SK-N-SH (cell line): ENCODE measurements around the gene SRSF6. TPM values are rescaled to one million over a fixed set of nuclear protein-coding genes. Genes with fewer than 3 reads are reported as not detected.

Experiments
- CTCF ChIA-PET: fragments of 300-600, 350-600 bp; formaldehyde crosslinking; extraction: SDS; loops from one replicate; lab custom pipeline; 2021; lab: Yijun Ruan, JAX
- POLR2A ChIA-PET: fragments of 350-600 bp; sonication (Branson Sonifier 250); formaldehyde crosslinking; extraction: SDS; loops from one replicate; lab custom pipeline; 2020; ENCODE audit warnings: antibody characterized with exemption, inconsistent platforms; lab: Yijun Ruan, JAX
- DNase-seq: peaks from one replicate; pipeline ENCODE4 v3.0.0; 2012
- H2AFZ ChIP-seq: fragments of 200-600 bp; sonication (generic); 2 replicates; pipeline ENCODE4 v1.8.1; 2016; ENCODE audit warnings: antibody characterized with exemption, mild to moderate bottlenecking, low read depth
- H3F3A ChIP-seq: fragments of 200-600 bp; sonication (generic); replicated peaks from 2 replicates; pipeline ENCODE3; 2016; ENCODE audit warnings: antibody characterized with exemption, mild to moderate bottlenecking; ENCODE audit not compliant: insufficient read depth
- H3K27ac ChIP-seq, 2 experiments: fragments of 200-500 bp in 1 of 2; fragments of 200-600 bp in 1 of 2; sonication (Bioruptor generic) in 1 of 2; sonication (generic), shearing (Covaris generic) in 1 of 2; 2 replicates each; pipeline versions ENCODE4 v1.5.1 to v1.6.1; 2014 to 2016; ENCODE audit warnings: low read depth in 2 of 2, inconsistent platforms in 1 of 2, low read length in 1 of 2, mild to moderate bottlenecking in 1 of 2, mixed read lengths in 1 of 2
- H3K27me3 ChIP-seq: fragments of 200-600 bp; sonication (generic), shearing (Covaris generic); 2 replicates; pipeline ENCODE4 v1.6.1; 2016; ENCODE audit warnings: mixed run types; ENCODE audit not compliant: insufficient read depth
- H3K36me3 ChIP-seq, 2 experiments: fragments of 200-500 bp in 1 of 2; fragments of 200-600 bp in 1 of 2; sonication (Bioruptor generic) in 1 of 2; sonication (generic) in 1 of 2; replicated peaks in 1 of 2; 2 replicates each; pipeline versions ENCODE3 to v1.5.1; 2014 to 2016; ENCODE audit warnings: low read length in 1 of 2, mild to moderate bottlenecking in 1 of 2; ENCODE audit not compliant: insufficient read depth in 2 of 2, control insufficient read depth in 1 of 2
- H3K4me1 ChIP-seq, 2 experiments: fragments of 200-500 bp in 1 of 2; fragments of 200-600 bp in 1 of 2; sonication (Bioruptor generic) in 1 of 2; sonication (generic), shearing (Covaris generic) in 1 of 2; 2 replicates each; pipeline versions ENCODE4 v1.5.1 to v1.6.1; 2014 to 2016; ENCODE audit warnings: low read depth in 1 of 2, low read length in 1 of 2, mixed run types in 1 of 2; ENCODE audit not compliant: insufficient read depth in 2 of 2, control insufficient read depth in 1 of 2
- H3K4me2 ChIP-seq: fragments of 200-600 bp; sonication (generic), shearing (Covaris generic); 2 replicates; pipeline ENCODE4 v1.6.1; 2017; ENCODE audit warnings: mixed run types
- H3K4me3 ChIP-seq, 2 experiments: fragments of 200-500 bp in 1 of 2; fragments of 200-600 bp in 1 of 2; sonication (Bioruptor generic) in 1 of 2; sonication (generic), shearing (Covaris generic) in 1 of 2; 2 replicates each; pipeline versions ENCODE4 v1.5.1 to v1.8.1; 2014 to 2016; ENCODE audit warnings: low read depth in 2 of 2, inconsistent platforms in 1 of 2, low read length in 1 of 2, mild to moderate bottlenecking in 1 of 2, mixed read lengths in 1 of 2, moderate library complexity in 1 of 2
- H3K79me2 ChIP-seq: fragments of 200-600 bp; sonication (generic); 2 replicates; pipeline ENCODE4 v1.8.1; 2017; ENCODE audit warnings: mild to moderate bottlenecking; ENCODE audit not compliant: insufficient read depth
- H3K9ac ChIP-seq: fragments of 200-600 bp; sonication (generic); 2 replicates; pipeline ENCODE4 v1.6.1; 2017; ENCODE audit warnings: mixed run types
- H3K9me2 ChIP-seq: fragments of 200-600 bp; sonication (generic); 2 replicates; pipeline ENCODE4 v1.6.1; 2017; ENCODE audit warnings: mixed run types
- H3K9me3 ChIP-seq: fragments of 200-600 bp; sonication (generic); 2 replicates; pipeline ENCODE4 v1.6.1; 2017; ENCODE audit warnings: mixed run types, mild to moderate bottlenecking, moderate library complexity
- H4K20me1 ChIP-seq: fragments of 200-600 bp; sonication (generic); 2 replicates; pipeline ENCODE4 v1.6.1; 2017; ENCODE audit warnings: mild to moderate bottlenecking, mixed run types; ENCODE audit not compliant: insufficient read depth
- FOXM1 ChIP-seq: IDR thresholded peaks from 2 replicates; pipeline ENCODE4 v1.4.0; 2012; ENCODE audit warnings: low read depth, mild to moderate bottlenecking
- NFIC ChIP-seq: IDR thresholded peaks from 2 replicates; pipeline ENCODE4 v1.4.0; 2012; ENCODE audit warnings: borderline replicate concordance
- RCOR1 ChIP-seq: fragments of 150-350 bp; IDR thresholded peaks from 2 replicates; pipeline ENCODE4 v1.6.1; 2017; ENCODE audit warnings: antibody characterized with exemption, low read length
- RFX5 ChIP-seq: IDR thresholded peaks from 2 replicates; pipeline ENCODE4 v1.6.1; 2012; ENCODE audit warnings: mild to moderate bottlenecking, improper control_type of control experiment, low read length
- RXRA ChIP-seq: IDR thresholded peaks from 2 replicates; pipeline ENCODE4 v1.4.0; 2012; ENCODE audit warnings: low read depth, mild to moderate bottlenecking, borderline replicate concordance
- YY1 ChIP-seq: IDR thresholded peaks from 2 replicates; pipeline ENCODE4 v1.4.0; 2012; ENCODE audit warnings: low read depth, mild to moderate bottlenecking
- WGBS: methylation state at CpG from one replicate; pipeline ENCODE4 v1.1.6; 2017; ENCODE audit warnings: low lambda C conversion rate; 5-methylcytosine and 5-hydroxymethylcytosine counted together
- polyA plus RNA-seq, 3 experiments: library from polyadenylated mRNA; depleted of rRNA; stranded (reverse); fragments of >200 nt; gene quantifications; 2 replicates each; pipeline ENCODE4 v1.2.3, GENCODE V29; 2012
- TF ChIP-seq, protein P1 (sequence below): IDR thresholded peaks from 2 replicates; pipeline ENCODE4 v1.4.0; 2012; ENCODE audit warnings: low read depth, borderline replicate concordance
- TF ChIP-seq, protein P2 (sequence below): fragments of 150-350 bp; IDR thresholded peaks from 2 replicates; pipeline ENCODE4 v1.6.1; 2016; ENCODE audit warnings: mild to moderate bottlenecking, low read depth, low read length

SRSF6 gene
- polyA plus RNA-seq, 1 of the 3 experiments (the other 2 are of a cell fraction) = 92.6 TPM

DNA sequence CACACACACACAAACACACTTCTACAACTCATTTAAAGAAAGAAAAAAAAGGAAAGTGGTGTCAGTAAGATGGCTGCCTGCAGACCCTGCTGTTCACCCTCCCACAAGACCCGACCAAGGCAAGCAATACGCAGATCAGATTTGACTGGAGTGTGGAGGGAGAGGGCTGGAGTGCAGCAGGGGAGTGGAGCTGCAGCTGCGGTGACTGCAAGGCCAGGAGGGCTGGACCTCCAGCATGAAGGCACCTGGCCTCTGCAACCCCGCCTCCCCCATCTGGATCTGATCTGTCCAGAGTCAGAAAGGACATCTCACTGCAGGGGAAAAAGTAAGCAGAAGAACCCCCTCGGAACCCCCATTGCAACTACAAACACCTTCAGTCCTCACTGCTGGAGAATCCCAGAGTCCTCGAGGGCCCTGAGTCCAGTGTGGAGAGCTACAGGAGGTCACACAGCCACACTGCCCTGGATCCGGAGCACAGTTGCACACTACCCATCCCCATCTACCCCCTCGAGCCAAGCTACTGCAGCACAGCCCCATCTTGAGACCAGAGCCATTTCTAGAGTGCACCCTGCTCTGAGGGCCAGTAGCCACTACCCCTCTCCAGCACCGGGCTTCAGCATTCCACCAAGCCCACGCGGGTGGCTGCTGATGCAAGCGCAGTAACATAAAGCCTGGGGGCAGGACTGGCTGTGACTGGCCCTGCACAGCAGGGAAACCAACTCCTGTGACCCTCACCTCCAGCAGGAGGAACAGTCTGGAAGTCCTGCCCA, 41.9 kb upstream of the SRSF6 start:
- ChIA-PET POLR2A (no interaction called here), CTCF (interaction anchor here (0.6 to 1.0 kb wide), 2 partner anchors 28 to 1681 kb away, joined by 3 read pairs; no protein-coding TSS in a partner anchor)
- Histone ChIP-seq H3K9me2 (no peaks in the 10 kb centered on the region), H3K79me2 (no peaks in the 10 kb centered on the region), H3K36me3 (no peaks in the 10 kb centered on the region), H2AFZ (no peak overlapping the region), H3K4me3 (no peak overlapping the region), H3F3A (no peaks in the 10 kb centered on the region), H3K4me2 (no peak overlapping the region), H3K9me3 (peaks cover 5% of the 10 kb centered on the region; the same call in 1 of the 2 replicates), H4K20me1 (no peaks in the 10 kb centered on the region), H3K4me1 (peaks cover 0 to 10% of the 10 kb centered on the region in 2 experiments; a peak in 1 of 4 replicates), H3K27me3 (no peaks in the 10 kb centered on the region), H3K27ac (no peak overlapping the region; a peak in 1 of 4 replicates), H3K9ac (no peak overlapping the region)
- peak; percentile 39 for DNase-seq
- 20% methylated on average over 6 of the region's 12 CpGs for WGBS
- no peak for TF ChIP-seq NFIC
- no peak for TF ChIP-seq RFX5
- no peak for TF ChIP-seq FOXM1
- no peak for TF ChIP-seq RXRA
- TF ChIP-seq YY1 = no peak
- TF ChIP-seq RCOR1 = no peak

DNA sequence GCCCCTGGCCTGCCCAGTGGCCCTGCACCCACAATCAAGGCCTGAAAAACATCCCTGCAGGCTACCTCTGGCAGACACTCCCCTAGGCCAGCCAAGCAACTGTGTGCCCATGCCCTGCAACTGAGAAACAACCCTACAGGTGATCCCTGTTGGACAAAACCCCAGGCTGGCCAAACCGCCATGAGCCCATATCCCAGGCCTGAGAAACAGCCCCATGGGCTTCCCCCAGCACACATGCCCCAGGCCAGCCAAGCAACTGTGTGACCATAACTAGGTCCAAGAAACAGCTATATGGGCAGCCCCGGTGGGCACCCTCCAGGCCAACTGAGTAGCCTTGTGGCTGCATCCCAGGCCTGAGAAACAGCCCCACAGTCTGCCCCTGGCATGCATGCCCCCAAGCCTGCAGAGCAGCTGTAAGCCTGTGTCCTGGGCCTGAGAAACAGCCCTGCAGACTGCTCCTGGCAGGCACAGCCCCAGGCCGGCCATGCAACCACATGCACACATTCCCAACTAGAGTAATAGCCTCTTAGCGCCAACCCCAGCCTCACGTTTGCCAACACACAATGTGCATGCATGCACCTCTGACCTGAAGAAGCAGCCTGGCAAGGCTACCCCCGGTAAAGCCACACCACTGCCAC, 41.0 kb upstream of the SRSF6 start:
- Histone ChIP-seq H3K27me3 (no peaks in the 10 kb centered on the region), H3K9me2 (no peaks in the 10 kb centered on the region), H3K27ac (no peak overlapping the region; a peak in 1 of 4 replicates), H3K4me3 (no peak overlapping the region), H3K9me3 (peaks cover 5% of the 10 kb centered on the region; the same call in 1 of the 2 replicates), H3K9ac (no peak overlapping the region), H3F3A (no peaks in the 10 kb centered on the region), H4K20me1 (no peaks in the 10 kb centered on the region), H3K36me3 (no peaks in the 10 kb centered on the region), H3K4me1 (peaks cover 0 to 10% of the 10 kb centered on the region in 2 experiments; a peak in 1 of 4 replicates), H3K79me2 (no peaks in the 10 kb centered on the region), H2AFZ (no peak overlapping the region), H3K4me2 (no peak overlapping the region)
- CTCF ChIA-PET = interaction anchor here (0.6 kb wide), 1 partner anchor 29 kb away, joined by 3 read pairs; no protein-coding TSS in a partner anchor
- TF ChIP-seq, protein P1, sequence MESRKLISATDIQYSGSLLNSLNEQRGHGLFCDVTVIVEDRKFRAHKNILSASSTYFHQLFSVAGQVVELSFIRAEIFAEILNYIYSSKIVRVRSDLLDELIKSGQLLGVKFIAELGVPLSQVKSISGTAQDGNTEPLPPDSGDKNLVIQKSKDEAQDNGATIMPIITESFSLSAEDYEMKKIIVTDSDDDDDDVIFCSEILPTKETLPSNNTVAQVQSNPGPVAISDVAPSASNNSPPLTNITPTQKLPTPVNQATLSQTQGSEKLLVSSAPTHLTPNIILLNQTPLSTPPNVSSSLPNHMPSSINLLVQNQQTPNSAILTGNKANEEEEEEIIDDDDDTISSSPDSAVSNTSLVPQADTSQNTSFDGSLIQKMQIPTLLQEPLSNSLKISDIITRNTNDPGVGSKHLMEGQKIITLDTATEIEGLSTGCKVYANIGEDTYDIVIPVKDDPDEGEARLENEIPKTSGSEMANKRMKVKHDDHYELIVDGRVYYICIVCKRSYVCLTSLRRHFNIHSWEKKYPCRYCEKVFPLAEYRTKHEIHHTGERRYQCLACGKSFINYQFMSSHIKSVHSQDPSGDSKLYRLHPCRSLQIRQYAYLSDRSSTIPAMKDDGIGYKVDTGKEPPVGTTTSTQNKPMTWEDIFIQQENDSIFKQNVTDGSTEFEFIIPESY = no peak
- TF ChIP-seq, protein P2, sequence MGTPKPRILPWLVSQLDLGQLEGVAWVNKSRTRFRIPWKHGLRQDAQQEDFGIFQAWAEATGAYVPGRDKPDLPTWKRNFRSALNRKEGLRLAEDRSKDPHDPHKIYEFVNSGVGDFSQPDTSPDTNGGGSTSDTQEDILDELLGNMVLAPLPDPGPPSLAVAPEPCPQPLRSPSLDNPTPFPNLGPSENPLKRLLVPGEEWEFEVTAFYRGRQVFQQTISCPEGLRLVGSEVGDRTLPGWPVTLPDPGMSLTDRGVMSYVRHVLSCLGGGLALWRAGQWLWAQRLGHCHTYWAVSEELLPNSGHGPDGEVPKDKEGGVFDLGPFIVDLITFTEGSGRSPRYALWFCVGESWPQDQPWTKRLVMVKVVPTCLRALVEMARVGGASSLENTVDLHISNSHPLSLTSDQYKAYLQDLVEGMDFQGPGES = no peak
- WGBS = 37% methylated on average over 5 of the region's 6 CpGs
- no peak for DNase-seq
- POLR2A ChIA-PET = interaction anchor here (0.8 kb wide), 1 partner anchor 14 kb away, joined by 3 read pairs; no protein-coding TSS in a partner anchor
